ENCODE data around the gene HOXB9. TPM values are rescaled to one million over a fixed set of nuclear protein-coding genes. Genes with fewer than 3 reads are reported as not detected.

Gene HOXB9
- total RNA-seq, 1 donor from 2014 or later, result 0.20 TPM

GRCh38 chr17:48628649-48629410 is 2.7 kb upstream of the HOXB9 start:
- Mint-ChIP-seq H3K27ac (ENCODE audit: unreplicated experiment) (no peak overlapping the region), H3K9me3 (ENCODE audit: low read depth) (no peaks in the 10 kb centered on the region), H3K4me3 (ENCODE audit: unreplicated experiment) (no peak overlapping the region), H3K4me1 (ENCODE audit: low read depth) (peaks cover 8% of the 10 kb centered on the region), H3K36me3 (ENCODE audit: low read depth) (peaks cover 1% of the 10 kb centered on the region), H3K27me3 (ENCODE audit: low read depth) (peaks cover 79% of the 10 kb centered on the region)
- DNase-seq (ENCODE audit: low spot score), result no peak
- TF ChIP-seq CTCF (IDR thresholded peaks at IDR 0.05), result no peak

GRCh38 chr17:48627623-48628521 is 1.7 kb upstream of the HOXB9 start:
- H3K4me1 Mint-ChIP-seq (ENCODE audit: low read depth), result peaks cover 8% of the 10 kb centered on the region
- no peak overlapping the region for H3K4me3 Mint-ChIP-seq (ENCODE audit: unreplicated experiment)

GRCh38 chr17:48627118-48627597 is 1.0 kb upstream of the HOXB9 start:
- Mint-ChIP-seq H3K4me1 (ENCODE audit: low read depth) (peaks cover 8% of the 10 kb centered on the region), H3K27me3 (ENCODE audit: low read depth) (peaks cover 83% of the 10 kb centered on the region), H3K36me3 (ENCODE audit: low read depth) (peaks cover 3% of the 10 kb centered on the region), H3K4me3 (ENCODE audit: unreplicated experiment) (no peak overlapping the region), H3K9me3 (ENCODE audit: low read depth) (no peaks in the 10 kb centered on the region), H3K27ac (ENCODE audit: unreplicated experiment) (no peak overlapping the region)
- no peak for TF ChIP-seq CTCF (IDR thresholded peaks at IDR 0.05)
- DNase-seq (ENCODE audit: low spot score), result no peak

More at GRCh38 chr17:48627623-48628521, 1.7 kb upstream of the HOXB9 start:
- TF ChIP-seq CTCF (IDR thresholded peaks at IDR 0.05), result no peak
- Mint-ChIP-seq H3K9me3 (ENCODE audit: low read depth) (no peaks in the 10 kb centered on the region), H3K36me3 (ENCODE audit: low read depth) (peaks cover 2% of the 10 kb centered on the region), H3K27ac (ENCODE audit: unreplicated experiment) (no peak overlapping the region), H3K27me3 (ENCODE audit: low read depth) (peaks cover 83% of the 10 kb centered on the region)
- DNase-seq (ENCODE audit: low spot score), result no peak

GRCh38 chr17:48625495-48626244 is 488 bp downstream of the HOXB9 start:
- Mint-ChIP-seq H3K4me1 (ENCODE audit: low read depth) (peaks cover 8% of the 10 kb centered on the region), H3K27ac (ENCODE audit: unreplicated experiment) (no peak overlapping the region), H3K27me3 (ENCODE audit: low read depth) (peaks cover 83% of the 10 kb centered on the region), H3K4me3 (ENCODE audit: unreplicated experiment) (peak overlapping the region; percentile 65), H3K36me3 (ENCODE audit: low read depth) (peaks cover 5% of the 10 kb centered on the region), H3K9me3 (ENCODE audit: low read depth) (no peaks in the 10 kb centered on the region)
- no peak for DNase-seq (ENCODE audit: low spot score)
- no peak for TF ChIP-seq CTCF (IDR thresholded peaks at IDR 0.05)
